Loucy (cell line): ENCODE results near the gene SSNA1.

Source experiments
- H2AFZ ChIP-seq: fragments of 200-600 bp; sonication (generic); 2 replicates; pipeline ENCODE4 v1.6.0; 2016; ENCODE audit warnings: antibody characterized with exemption, mild to moderate bottlenecking, low read length, moderate library complexity
- H3F3A ChIP-seq: fragments of 200-600 bp; 2 replicates; pipeline ENCODE4 v1.6.0; 2016; ENCODE audit warnings: antibody characterized with exemption, low read depth, mild to moderate bottlenecking
- H3K27me3 ChIP-seq: fragments of 200-600 bp; sonication (generic); 2 replicates; pipeline ENCODE4 v1.6.1; 2014; ENCODE audit warnings: low read length, mild to moderate bottlenecking; ENCODE audit not compliant: insufficient read depth, poor library complexity, severe bottlenecking
- H3K36me3 ChIP-seq: fragments of 200-600 bp; sonication (generic); 2 replicates; pipeline ENCODE4 v1.6.1; 2016; ENCODE audit warnings: low read length; ENCODE audit not compliant: insufficient read depth
- H3K4me1 ChIP-seq: fragments of 200-600 bp; sonication (generic); 2 replicates; pipeline ENCODE4 v1.5.1; 2014; ENCODE audit warnings: low read length, mild to moderate bottlenecking; ENCODE audit not compliant: insufficient read depth, poor library complexity, severe bottlenecking
- H3K4me2 ChIP-seq: fragments of 200-600 bp; sonication (generic); 2 replicates; pipeline ENCODE4 v1.6.0; 2014; ENCODE audit warnings: antibody characterized with exemption, low read length, low read depth, mild to moderate bottlenecking; ENCODE audit not compliant: poor library complexity, severe bottlenecking
- H3K4me3 ChIP-seq: fragments of 200-600 bp; sonication (generic); 2 replicates; pipeline ENCODE4 v1.5.1; 2014; ENCODE audit warnings: low read length, mild to moderate bottlenecking, mixed read lengths; ENCODE audit not compliant: poor library complexity, severe bottlenecking
- H3K79me2 ChIP-seq: fragments of 200-600 bp; sonication (generic); 2 replicates; pipeline ENCODE4 v1.6.1; 2014; ENCODE audit warnings: low read length; ENCODE audit not compliant: insufficient read depth
- H3K9ac ChIP-seq: fragments of 200-600 bp; sonication (generic); 2 replicates; pipeline ENCODE4 v1.6.0; 2014; ENCODE audit warnings: mild to moderate bottlenecking, low read depth, low read length, moderate library complexity; ENCODE audit not compliant: poor library complexity, severe bottlenecking
- H3K9me2 ChIP-seq: fragments of 200-600 bp; sonication (generic); replicated peaks from 2 replicates; pipeline ENCODE4 v1.6.1; 2016; ENCODE audit warnings: low read depth, low read length, mixed read lengths
- H3K9me3 ChIP-seq: fragments of 200-600 bp; sonication (generic); 2 replicates; pipeline ENCODE4 v1.6.1; 2014; ENCODE audit warnings: mild to moderate bottlenecking, antibody characterized with exemption, low read length, low read depth; ENCODE audit not compliant: insufficient read depth
- H4K20me1 ChIP-seq: fragments of 200-600 bp; sonication (generic); 2 replicates; pipeline ENCODE4 v1.6.0; 2014; ENCODE audit warnings: antibody characterized with exemption, low read length, mild to moderate bottlenecking; ENCODE audit not compliant: insufficient read depth, poor library complexity, severe bottlenecking
- EZH2phosphoT487 ChIP-seq: fragments of 200-600 bp; IDR thresholded peaks from 2 replicates; pipeline ENCODE4 v1.6.1; 2018; ENCODE audit warnings: antibody characterized with exemption, mild to moderate bottlenecking, moderate library complexity, borderline replicate concordance
- TF ChIP-seq, protein P1 (sequence below): fragments of 200-600 bp; sonication (generic); conservative IDR thresholded peaks from 2 replicates; pipeline ENCODE4 v1.5.1; 2014; ENCODE audit warnings: mild to moderate bottlenecking, antibody characterized with exemption, low read length

The SSNA1 gene

GRCh38 chr9:137206602-137207001 is 18.1 kb downstream of the SSNA1 start:
- no peaks in the 10 kb centered on the region for H3K9me2 ChIP-seq
- peaks cover 54% of the 10 kb centered on the region for H3K79me2 ChIP-seq
- TF ChIP-seq, protein P1, sequence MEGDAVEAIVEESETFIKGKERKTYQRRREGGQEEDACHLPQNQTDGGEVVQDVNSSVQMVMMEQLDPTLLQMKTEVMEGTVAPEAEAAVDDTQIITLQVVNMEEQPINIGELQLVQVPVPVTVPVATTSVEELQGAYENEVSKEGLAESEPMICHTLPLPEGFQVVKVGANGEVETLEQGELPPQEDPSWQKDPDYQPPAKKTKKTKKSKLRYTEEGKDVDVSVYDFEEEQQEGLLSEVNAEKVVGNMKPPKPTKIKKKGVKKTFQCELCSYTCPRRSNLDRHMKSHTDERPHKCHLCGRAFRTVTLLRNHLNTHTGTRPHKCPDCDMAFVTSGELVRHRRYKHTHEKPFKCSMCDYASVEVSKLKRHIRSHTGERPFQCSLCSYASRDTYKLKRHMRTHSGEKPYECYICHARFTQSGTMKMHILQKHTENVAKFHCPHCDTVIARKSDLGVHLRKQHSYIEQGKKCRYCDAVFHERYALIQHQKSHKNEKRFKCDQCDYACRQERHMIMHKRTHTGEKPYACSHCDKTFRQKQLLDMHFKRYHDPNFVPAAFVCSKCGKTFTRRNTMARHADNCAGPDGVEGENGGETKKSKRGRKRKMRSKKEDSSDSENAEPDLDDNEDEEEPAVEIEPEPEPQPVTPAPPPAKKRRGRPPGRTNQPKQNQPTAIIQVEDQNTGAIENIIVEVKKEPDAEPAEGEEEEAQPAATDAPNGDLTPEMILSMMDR: no peak
- no peak for TF ChIP-seq EZH2phosphoT487
- H3K4me2 ChIP-seq: peak overlapping the region; percentile 92
- H4K20me1 ChIP-seq: peaks cover 23% of the 10 kb centered on the region
- no peaks in the 10 kb centered on the region for H3K9me3 ChIP-seq
- H3F3A ChIP-seq: no peaks in the 10 kb centered on the region
- H3K36me3 ChIP-seq: no peaks in the 10 kb centered on the region
- H3K4me3 ChIP-seq: peak overlapping the region; percentile 99
- H3K4me1 ChIP-seq: peaks cover 30% of the 10 kb centered on the region
- no peak overlapping the region for H2AFZ ChIP-seq
- H3K27me3 ChIP-seq: no peaks in the 10 kb centered on the region
- H3K9ac ChIP-seq: peak overlapping the region; percentile 98

DNA sequence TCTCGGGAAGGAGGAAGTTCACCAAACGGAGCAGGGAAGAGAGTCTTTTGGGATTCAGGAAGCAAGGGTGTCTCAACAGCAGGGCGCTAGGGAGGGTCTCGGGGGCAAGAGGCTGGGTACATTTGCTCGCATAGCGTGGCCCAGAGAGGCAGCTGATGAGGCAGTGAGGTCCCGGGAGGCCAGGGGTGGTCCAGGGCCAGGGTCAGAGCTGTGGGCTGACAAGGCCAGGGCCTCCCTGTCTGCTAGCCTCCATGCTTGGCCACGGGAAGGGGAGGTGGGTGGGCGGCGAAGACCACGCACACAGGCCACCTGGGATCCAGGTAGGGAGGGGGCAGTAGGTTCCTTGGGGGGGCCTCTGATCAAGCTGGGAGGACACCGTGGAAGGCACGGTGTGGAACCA is 23.1 kb downstream of the SSNA1 start:
- H3K4me3 ChIP-seq: no peak overlapping the region
- H3K9me3 ChIP-seq: no peaks in the 10 kb centered on the region
- no peaks in the 10 kb centered on the region for H3K27me3 ChIP-seq
- no peaks in the 10 kb centered on the region for H3K36me3 ChIP-seq
- H4K20me1 ChIP-seq: peaks cover 5% of the 10 kb centered on the region
- no peaks in the 10 kb centered on the region for H3K9me2 ChIP-seq
- no peak overlapping the region for H2AFZ ChIP-seq
- H3F3A ChIP-seq: no peaks in the 10 kb centered on the region
- H3K79me2 ChIP-seq: peaks cover 15% of the 10 kb centered on the region
- H3K4me1 ChIP-seq: peaks cover 11% of the 10 kb centered on the region
- H3K9ac ChIP-seq: no peak overlapping the region
- H3K4me2 ChIP-seq: no peak overlapping the region
- no peak for TF ChIP-seq EZH2phosphoT487
- TF ChIP-seq, protein P1: no peak

DNA sequence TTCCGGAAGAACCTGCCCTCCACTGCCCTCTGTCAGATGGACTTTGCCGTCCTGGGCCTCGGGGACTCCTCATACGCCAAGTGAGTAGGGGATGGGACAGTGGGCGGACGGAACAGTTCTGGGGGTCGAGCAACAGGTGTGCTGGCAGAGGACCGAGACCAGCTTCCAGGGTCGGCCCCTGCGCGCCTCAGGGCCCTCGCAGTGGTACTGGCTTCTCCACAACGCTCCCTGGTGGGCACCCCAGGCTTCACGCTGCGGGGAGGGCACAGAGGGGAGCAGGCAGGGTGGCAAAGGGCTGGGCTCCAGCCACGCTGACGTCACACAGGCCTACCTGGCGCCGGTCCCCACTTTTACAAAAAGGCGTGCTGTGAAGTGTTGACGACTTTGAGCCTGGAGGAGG is 24.0 kb downstream of the SSNA1 start:
- no peaks in the 10 kb centered on the region for H4K20me1 ChIP-seq
- no peak overlapping the region for H2AFZ ChIP-seq
- no peaks in the 10 kb centered on the region for H3F3A ChIP-seq
- H3K27me3 ChIP-seq: no peaks in the 10 kb centered on the region
- H3K36me3 ChIP-seq: no peaks in the 10 kb centered on the region
- no peak overlapping the region for H3K9ac ChIP-seq
- no peaks in the 10 kb centered on the region for H3K9me3 ChIP-seq
- TF ChIP-seq, protein P1: no peak; the same call in 1 of the 2 replicates
- TF ChIP-seq EZH2phosphoT487: no peak
- peaks cover 5% of the 10 kb centered on the region; the same call in 1 of the 2 replicates for H3K79me2 ChIP-seq
- H3K4me1 ChIP-seq: peaks cover 1% of the 10 kb centered on the region
- H3K4me3 ChIP-seq: no peak overlapping the region
- H3K9me2 ChIP-seq: no peaks in the 10 kb centered on the region
- no peak overlapping the region for H3K4me2 ChIP-seq
